ENCODE data around the gene SLC44A5.

GRCh38 chr1:75258351-75258750 is 352.6 kb downstream of the SLC44A5 start:
- TF ChIP-seq CTCF (IDR thresholded peaks at IDR 0.05) (no peak), POLR2A (IDR thresholded peaks at IDR 0.05) (no peak), POLR2AphosphoS5 (IDR thresholded peaks at IDR 0.05) (no peak)

Data from breast epithelium (tissue), 3 donors.